OCI-LY1 (cell line): ENCODE results near the gene ASGR2.

Experiments used
- CTCF ChIP-seq: fragments of 200-600 bp; sonication (generic), shearing (Covaris generic); IDR thresholded peaks from 2 replicates; pipeline ENCODE4 v1.5.1; 2017; ENCODE audit warnings: mild to moderate bottlenecking, antibody characterized with exemption, low read length, moderate library complexity, mixed read lengths
- EZH2 ChIP-seq: fragments of 200-600 bp; sonication (generic), shearing (Covaris generic); IDR thresholded peaks from 2 replicates; pipeline ENCODE4 v1.8.0; 2017; ENCODE audit warnings: borderline replicate concordance, mixed run types, mild to moderate bottlenecking, antibody characterized with exemption, low read length, moderate library complexity, mixed read lengths

- no peak for TF ChIP-seq CTCF
- TF ChIP-seq EZH2: no peak
Measured at GRCh38 chr17:7101531-7101930, 13.1 kb downstream of the ASGR2 start.
